ENCODE data around the gene AK2.

Gene AK2

DNA sequence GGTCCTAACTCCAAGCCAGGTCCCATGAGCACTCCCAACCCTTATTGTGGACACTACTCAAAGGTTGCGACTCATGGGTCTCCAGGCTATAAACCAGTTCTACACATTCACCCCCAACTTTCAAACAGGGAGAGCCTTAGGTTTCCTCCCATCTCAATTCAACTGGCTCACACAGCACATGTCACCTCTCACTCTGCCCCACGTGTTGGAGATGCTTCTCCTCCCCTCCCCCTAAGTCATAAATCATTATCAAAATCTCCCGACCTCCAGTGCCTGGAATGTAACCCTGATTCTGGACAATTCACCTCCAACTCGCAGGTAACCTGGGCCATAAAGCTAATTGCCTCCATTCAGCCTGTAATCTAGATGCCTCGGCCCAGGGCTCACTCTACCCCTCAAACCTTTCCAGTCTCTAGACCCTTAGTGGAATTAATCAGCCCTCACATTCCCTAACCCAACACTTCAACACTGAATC is 595 bp downstream of the AK2 start (continued):
- TF ChIP-seq ZBTB21 (tag by site-specific recombination; IDR thresholded peaks at IDR 0.05) (no peak), ZNF138 (tag by site-specific recombination; IDR thresholded peaks at IDR 0.05; ENCODE audit: borderline replicate concordance) (no peak), ZNF843 (tag by site-specific recombination; IDR thresholded peaks at IDR 0.05) (no peak), PRDM1 (tag by site-specific recombination; IDR thresholded peaks at IDR 0.05) (0 out of 2 replicates have a peak, but pooled peaks have one; percentile 27), SP2 (tag by site-specific recombination; IDR thresholded peaks at IDR 0.05) (peak; percentile 4), ZNF521 (tag by site-specific recombination; IDR thresholded peaks at IDR 0.05) (no peak), ZNF747 (tag by site-specific recombination; IDR thresholded peaks at IDR 0.05) (no peak), ZNF423 (tag by site-specific recombination; IDR thresholded peaks at IDR 0.05) (no peak), WT1 (tag by site-specific recombination; IDR thresholded peaks at IDR 0.05) (peak; percentile 61), ZEB2 (tag by site-specific recombination; IDR thresholded peaks at IDR 0.05) (0 out of 2 replicates have a peak, but pooled peaks have one; percentile 6), ZNF335 (tag by site-specific recombination; conservative IDR thresholded peaks at IDR 0.05) (peak; percentile 53), ZNF426 (tag by site-specific recombination; IDR thresholded peaks at IDR 0.05) (no peak), ZNF155 (tag by site-specific recombination; IDR thresholded peaks at IDR 0.05) (no peak), ZNF157 (tag by site-specific recombination; IDR thresholded peaks at IDR 0.05) (no peak), KLF8 (tag by site-specific recombination; IDR thresholded peaks at IDR 0.05) (no peak), ZBTB48 (tag by site-specific recombination; IDR thresholded peaks at IDR 0.05) (peak; percentile 96), ZNF621 (tag by site-specific recombination; IDR thresholded peaks at IDR 0.05) (no peak), ZBTB7A (tag by site-specific recombination; IDR thresholded peaks at IDR 0.05; ENCODE audit: low read depth) (no peak), BCL11A (tag by site-specific recombination; IDR thresholded peaks at IDR 0.05; ENCODE audit: low read depth) (no peak), ZNF19 (tag by site-specific recombination; IDR thresholded peaks at IDR 0.05; ENCODE audit: low read depth) (no peak), KLF16 (tag by site-specific recombination; IDR thresholded peaks at IDR 0.05) (0 out of 2 replicates have a peak, but pooled peaks have one; percentile 2)
- TF ChIP-seq, protein P1, sequence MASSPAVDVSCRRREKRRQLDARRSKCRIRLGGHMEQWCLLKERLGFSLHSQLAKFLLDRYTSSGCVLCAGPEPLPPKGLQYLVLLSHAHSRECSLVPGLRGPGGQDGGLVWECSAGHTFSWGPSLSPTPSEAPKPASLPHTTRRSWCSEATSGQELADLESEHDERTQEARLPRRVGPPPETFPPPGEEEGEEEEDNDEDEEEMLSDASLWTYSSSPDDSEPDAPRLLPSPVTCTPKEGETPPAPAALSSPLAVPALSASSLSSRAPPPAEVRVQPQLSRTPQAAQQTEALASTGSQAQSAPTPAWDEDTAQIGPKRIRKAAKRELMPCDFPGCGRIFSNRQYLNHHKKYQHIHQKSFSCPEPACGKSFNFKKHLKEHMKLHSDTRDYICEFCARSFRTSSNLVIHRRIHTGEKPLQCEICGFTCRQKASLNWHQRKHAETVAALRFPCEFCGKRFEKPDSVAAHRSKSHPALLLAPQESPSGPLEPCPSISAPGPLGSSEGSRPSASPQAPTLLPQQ (tag by site-specific recombination; IDR thresholded peaks at IDR 0.05): no peak
- TF ChIP-seq, protein P2, sequence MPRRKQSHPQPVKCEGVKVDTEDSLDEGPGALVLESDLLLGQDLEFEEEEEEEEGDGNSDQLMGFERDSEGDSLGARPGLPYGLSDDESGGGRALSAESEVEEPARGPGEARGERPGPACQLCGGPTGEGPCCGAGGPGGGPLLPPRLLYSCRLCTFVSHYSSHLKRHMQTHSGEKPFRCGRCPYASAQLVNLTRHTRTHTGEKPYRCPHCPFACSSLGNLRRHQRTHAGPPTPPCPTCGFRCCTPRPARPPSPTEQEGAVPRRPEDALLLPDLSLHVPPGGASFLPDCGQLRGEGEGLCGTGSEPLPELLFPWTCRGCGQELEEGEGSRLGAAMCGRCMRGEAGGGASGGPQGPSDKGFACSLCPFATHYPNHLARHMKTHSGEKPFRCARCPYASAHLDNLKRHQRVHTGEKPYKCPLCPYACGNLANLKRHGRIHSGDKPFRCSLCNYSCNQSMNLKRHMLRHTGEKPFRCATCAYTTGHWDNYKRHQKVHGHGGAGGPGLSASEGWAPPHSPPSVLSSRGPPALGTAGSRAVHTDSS (tag by site-specific recombination; IDR thresholded peaks at IDR 0.05): no peak
- TF ChIP-seq, protein P3, sequence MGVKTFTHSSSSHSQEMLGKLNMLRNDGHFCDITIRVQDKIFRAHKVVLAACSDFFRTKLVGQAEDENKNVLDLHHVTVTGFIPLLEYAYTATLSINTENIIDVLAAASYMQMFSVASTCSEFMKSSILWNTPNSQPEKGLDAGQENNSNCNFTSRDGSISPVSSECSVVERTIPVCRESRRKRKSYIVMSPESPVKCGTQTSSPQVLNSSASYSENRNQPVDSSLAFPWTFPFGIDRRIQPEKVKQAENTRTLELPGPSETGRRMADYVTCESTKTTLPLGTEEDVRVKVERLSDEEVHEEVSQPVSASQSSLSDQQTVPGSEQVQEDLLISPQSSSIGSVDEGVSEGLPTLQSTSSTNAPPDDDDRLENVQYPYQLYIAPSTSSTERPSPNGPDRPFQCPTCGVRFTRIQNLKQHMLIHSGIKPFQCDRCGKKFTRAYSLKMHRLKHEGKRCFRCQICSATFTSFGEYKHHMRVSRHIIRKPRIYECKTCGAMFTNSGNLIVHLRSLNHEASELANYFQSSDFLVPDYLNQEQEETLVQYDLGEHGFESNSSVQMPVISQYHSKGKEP (tag by site-specific recombination; IDR thresholded peaks at IDR 0.05): no peak
- TF ChIP-seq, protein P4, sequence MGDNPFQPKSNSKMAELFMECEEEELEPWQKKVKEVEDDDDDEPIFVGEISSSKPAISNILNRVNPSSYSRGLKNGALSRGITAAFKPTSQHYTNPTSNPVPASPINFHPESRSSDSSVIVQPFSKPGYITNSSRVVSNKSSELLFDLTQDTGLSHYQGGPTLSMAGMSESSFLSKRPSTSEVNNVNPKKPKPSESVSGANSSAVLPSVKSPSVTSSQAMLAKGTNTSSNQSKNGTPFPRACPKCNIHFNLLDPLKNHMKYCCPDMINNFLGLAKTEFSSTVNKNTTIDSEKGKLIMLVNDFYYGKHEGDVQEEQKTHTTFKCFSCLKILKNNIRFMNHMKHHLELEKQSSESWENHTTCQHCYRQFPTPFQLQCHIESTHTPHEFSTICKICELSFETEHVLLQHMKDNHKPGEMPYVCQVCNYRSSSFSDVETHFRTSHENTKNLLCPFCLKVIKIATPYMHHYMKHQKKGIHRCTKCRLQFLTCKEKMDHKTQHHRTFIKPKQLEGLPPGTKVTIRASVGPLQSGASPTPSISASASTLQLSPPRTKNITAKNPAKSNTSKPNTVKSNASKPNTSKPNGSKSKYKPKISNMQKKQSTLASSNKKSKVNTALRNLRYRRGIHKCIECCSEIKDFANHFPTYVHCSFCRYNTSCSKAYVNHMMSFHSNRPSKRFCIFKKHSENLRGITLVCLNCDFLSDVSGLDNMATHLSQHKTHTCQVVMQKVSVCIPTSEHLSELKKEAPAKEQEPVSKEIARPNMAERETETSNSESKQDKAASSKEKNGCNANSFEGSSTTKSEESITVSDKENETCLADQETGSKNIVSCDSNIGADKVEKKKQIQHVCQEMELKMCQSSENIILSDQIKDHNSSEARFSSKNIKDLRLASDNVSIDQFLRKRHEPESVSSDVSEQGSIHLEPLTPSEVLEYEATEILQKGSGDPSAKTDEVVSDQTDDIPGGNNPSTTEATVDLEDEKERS (tag by site-specific recombination; IDR thresholded peaks at IDR 0.05): no peak
- TF ChIP-seq, protein P5, sequence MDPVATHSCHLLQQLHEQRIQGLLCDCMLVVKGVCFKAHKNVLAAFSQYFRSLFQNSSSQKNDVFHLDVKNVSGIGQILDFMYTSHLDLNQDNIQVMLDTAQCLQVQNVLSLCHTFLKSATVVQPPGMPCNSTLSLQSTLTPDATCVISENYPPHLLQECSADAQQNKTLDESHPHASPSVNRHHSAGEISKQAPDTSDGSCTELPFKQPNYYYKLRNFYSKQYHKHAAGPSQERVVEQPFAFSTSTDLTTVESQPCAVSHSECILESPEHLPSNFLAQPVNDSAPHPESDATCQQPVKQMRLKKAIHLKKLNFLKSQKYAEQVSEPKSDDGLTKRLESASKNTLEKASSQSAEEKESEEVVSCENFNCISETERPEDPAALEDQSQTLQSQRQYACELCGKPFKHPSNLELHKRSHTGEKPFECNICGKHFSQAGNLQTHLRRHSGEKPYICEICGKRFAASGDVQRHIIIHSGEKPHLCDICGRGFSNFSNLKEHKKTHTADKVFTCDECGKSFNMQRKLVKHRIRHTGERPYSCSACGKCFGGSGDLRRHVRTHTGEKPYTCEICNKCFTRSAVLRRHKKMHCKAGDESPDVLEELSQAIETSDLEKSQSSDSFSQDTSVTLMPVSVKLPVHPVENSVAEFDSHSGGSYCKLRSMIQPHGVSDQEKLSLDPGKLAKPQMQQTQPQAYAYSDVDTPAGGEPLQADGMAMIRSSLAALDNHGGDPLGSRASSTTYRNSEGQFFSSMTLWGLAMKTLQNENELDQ (tag by site-specific recombination; IDR thresholded peaks at IDR 0.05; ENCODE audit: low read depth): no peak
- TF ChIP-seq, protein P6, sequence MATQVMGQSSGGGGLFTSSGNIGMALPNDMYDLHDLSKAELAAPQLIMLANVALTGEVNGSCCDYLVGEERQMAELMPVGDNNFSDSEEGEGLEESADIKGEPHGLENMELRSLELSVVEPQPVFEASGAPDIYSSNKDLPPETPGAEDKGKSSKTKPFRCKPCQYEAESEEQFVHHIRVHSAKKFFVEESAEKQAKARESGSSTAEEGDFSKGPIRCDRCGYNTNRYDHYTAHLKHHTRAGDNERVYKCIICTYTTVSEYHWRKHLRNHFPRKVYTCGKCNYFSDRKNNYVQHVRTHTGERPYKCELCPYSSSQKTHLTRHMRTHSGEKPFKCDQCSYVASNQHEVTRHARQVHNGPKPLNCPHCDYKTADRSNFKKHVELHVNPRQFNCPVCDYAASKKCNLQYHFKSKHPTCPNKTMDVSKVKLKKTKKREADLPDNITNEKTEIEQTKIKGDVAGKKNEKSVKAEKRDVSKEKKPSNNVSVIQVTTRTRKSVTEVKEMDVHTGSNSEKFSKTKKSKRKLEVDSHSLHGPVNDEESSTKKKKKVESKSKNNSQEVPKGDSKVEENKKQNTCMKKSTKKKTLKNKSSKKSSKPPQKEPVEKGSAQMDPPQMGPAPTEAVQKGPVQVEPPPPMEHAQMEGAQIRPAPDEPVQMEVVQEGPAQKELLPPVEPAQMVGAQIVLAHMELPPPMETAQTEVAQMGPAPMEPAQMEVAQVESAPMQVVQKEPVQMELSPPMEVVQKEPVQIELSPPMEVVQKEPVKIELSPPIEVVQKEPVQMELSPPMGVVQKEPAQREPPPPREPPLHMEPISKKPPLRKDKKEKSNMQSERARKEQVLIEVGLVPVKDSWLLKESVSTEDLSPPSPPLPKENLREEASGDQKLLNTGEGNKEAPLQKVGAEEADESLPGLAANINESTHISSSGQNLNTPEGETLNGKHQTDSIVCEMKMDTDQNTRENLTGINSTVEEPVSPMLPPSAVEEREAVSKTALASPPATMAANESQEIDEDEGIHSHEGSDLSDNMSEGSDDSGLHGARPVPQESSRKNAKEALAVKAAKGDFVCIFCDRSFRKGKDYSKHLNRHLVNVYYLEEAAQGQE (tag by site-specific recombination; IDR thresholded peaks at IDR 0.05): no peak

Data from HEK293 (cell line).